ENCODE measurements around the gene SOX8.
"Not testable (repeated sequence)": the region's sequence is repeated elsewhere in the genome, so short reads cannot be mapped to it uniquely, and the experiment has no call there.

GRCh38 chr16:953818-954217 is 27.8 kb upstream of the SOX8 start:
- TF ChIP-seq CTCF (IDR thresholded peaks at IDR 0.05); ZFX (IDR thresholded peaks at IDR 0.05; ENCODE audit: borderline replicate concordance): not testable (repeated sequence)

Data from 22Rv1 (cell line).